HG03097 (cell line): ENCODE data around the gene FAM168A.
"Not testable (repeated sequence)": the region's sequence is repeated elsewhere in the genome, so short reads cannot be mapped to it uniquely, and the experiment has no call there.

Source experiments
- ATAC-seq: cut with Tn5 transposase; IDR thresholded peaks from one replicate; pipeline ENCODE4 v1.9.1; 2021; ENCODE audit not compliant: unreplicated experiment, low FRiP score

Gene FAM168A

DNA sequence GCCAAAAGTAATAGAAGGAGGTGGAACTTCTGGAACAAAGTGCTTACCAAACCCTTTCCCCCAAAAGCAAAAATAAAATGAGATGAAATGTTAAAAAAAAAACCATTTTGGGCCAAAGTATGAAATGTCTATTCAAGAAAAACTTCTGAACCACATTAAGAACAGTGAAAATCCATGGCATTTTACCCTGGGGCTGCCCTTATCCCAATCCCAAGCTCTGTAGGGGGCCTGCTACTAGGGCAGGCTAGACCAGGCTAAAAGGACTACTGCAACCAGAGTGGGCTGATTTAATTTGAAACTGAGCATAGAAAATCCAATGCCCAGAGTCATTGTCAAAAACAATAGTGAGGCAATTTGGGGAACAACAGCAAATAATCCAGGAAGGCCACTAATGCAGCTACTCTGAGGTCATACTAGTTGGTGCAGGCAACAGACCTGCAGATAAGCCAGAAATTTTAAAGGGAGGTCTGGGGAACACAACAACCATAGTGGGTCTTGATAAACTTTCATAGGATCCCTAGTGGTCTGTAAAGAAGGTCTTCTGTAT lies 122.3 kb downstream of the FAM168A start:
- no peak for ATAC-seq

DNA sequence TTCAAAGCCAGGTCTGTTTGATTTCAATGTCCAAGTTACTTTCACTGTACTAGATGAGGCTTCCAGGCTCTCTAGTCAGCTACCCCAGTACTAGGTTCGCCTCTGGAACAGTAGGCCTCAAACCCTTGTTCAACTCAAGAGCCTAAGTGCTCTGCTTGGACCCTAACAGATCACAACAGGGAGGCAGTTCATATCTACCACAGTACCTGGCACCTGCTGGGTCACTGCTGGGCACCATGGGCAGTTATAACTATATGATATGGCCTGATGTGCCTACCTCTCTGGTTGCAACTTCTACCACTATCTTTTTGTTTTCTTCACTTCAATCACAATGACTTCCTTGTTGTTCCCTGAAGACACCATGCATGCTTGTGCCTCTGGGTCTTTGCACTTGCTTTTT lies 124.7 kb downstream of the FAM168A start:
- ATAC-seq: no peak

- ATAC-seq: not testable (repeated sequence)
These were observed 127.8 kb downstream of the FAM168A start for GRCh38 chr11:73470036-73470612.

DNA sequence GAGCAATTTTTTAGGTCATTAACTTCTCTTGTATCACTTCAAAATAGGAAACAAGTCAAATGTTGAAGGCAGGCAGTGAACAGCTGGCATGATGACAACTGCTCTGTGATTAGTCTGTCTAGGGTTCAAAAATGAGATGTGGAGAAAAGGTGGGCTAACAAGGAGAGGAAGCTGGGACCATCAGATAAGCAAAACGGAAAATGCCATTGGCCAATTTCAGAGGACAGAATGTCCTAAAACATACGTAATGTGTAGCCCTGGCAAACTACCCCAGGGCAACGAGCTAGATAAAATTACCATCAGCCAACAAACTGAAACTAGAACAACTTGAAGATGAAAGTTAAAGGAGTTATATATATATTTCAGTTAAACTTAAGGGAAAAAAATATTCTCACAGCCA lies 128.5 kb downstream of the FAM168A start:
- ATAC-seq: no peak

DNA sequence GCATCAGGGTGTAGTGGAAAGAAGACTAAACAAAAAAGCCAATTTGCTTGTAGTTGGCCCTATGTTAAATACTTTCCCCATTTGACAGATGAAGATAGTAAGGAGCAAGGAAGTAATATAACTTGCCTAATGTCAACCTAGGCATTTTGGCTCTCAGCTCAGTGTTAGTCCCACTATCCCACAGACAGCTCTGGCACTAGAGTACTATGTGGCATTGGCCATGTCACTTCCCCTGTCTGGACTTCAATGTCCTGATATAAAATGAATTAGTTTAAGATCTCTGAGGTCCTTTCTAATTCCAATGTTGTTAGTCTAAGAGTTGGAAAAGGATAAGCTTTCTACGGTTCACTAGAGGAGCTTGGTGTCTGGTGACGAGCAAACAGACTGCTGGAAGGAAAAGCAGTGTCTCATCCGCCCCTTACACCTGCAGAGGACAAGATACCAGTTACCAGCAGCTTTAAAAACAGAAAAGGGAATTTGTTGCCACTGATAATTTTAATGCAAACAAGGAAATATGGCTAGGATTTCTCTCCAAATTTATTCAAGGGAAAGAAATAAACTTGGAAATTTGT lies 129.2 kb downstream of the FAM168A start:
- ATAC-seq: no peak

DNA sequence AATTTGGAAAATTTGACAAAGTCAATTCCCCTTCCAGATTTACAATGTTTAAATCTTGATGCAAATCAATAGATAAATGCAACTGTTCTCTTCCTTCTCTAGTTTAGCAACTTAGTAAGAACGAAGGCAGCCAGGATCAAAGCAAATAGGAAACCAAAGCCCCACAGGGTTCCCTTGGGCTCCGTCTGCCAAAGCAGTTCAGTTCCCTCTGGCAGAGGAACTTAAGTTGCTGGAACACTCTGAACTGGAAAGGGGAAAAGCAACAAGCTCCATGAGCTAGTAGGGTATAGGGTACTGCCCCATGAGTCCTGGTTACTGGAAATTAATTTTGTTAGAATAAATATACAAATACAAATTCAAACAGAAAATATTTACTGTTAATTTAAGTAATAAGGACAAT lies 130.4 kb downstream of the FAM168A start:
- no peak for ATAC-seq

DNA sequence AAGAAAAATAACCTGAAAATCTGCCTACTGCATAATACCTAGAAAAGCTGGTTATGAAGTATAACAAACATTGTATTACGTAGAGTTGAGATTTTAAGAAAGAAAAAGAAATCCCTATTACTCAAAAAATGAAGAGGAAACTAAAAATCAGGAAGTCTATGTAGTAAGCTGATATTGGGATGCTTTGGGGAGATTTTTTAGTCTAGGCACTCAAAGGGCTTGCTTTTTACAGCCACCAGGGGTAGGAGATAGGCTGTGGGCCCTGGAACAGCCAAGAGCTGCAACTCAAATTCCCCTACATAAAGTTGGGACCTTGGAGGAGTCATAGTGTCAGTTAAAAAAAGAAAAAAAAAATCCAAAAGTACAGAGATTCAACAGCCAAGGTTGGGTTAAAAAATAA lies 131.3 kb downstream of the FAM168A start:
- ATAC-seq: no peak

GRCh38 chr11:73465871-73466270 lies 132.0 kb downstream of the FAM168A start:
- no peak for ATAC-seq

DNA sequence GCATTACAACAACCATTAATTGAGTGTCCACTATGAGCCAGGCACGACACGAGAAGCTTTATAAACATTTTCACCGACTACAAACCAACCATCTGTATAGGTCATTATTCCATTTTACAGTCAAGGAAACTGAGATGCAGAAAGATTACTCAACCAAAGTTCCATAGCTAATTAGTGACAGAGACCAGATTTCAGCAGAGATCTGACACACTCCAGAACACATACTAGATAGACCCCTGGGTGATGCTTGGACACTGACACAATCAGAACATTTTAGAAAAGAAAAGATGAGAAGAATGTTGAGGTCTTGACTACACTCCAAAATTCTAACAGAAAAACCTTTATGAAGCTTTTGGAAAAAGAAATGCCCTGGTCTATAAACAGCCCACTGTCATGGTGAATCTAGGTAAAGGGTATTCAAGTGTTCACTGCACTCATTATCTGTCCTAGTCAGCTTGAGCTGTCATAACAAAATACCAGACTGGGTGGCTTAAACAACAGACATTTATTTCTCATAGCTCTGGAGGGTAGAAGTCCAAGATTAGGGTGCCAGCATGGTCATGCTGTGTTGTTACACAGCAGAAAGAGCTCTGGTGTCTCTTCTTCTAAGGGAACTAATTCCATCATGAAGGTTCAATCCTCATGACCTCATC lies 132.8 kb downstream of the FAM168A start:
- no peak for ATAC-seq

GRCh38 chr11:73464347-73464746 lies 133.6 kb downstream of the FAM168A start:
- ATAC-seq: no peak

DNA sequence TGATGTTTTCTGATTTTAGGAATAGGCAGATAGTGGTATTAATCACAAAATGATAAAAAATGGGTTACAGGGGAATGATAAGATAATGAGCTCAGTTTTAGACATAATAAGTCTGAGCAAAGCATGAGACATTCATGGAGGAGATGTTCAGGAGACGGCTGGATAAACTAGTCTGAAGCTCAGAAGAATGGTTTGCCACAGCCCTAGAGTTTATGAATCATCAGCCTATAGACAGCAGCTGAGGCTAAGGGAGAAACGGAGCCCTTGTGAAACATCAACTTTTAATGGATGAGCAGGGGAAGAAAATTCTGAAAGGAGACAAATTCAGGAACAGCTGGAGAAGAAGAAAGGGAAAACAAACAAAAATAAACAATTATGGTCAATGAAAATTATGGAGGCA lies 134.6 kb downstream of the FAM168A start:
- ATAC-seq: no peak

DNA sequence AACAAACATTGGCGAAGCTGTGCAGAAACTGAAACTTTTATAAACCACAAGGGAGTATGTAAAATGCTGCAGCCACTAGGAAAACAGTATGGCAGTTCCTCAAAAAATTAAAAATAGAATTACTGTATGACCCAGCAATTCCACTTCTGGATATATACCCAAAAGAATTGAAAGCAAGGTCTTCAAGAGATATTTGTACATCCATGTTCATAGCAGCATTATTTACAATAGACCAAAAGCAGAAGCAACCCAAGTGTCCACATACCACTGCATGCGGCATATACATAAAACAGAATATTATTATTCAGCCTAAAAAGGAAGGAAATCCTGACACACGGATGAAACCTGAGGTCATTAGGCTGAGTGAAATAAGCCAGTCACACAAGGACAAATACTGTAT lies 135.9 kb downstream of the FAM168A start:
- ATAC-seq: no peak

- ATAC-seq: no peak
These were observed 136.5 kb downstream of the FAM168A start for GRCh38 chr11:73461335-73461840.

DNA sequence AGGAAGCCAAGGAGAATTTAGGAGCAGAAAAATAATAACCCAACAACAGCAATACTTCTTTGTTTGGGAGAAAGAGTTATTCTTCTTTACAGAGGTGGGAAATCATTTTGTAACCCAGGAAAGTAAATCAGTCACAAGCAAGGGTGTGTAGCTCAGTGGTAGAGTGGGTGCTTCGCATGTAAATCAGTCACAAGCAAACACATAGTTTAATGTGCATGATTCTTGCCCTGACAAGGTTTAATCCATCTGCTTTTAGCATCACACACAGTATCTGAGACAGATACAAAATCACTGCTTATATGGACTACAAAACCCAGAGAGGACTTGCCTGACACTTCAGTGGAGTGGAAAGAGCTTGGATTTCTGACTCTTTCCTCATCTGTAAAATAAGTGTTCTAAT lies 139.7 kb downstream of the FAM168A start:
- ATAC-seq: no peak

DNA sequence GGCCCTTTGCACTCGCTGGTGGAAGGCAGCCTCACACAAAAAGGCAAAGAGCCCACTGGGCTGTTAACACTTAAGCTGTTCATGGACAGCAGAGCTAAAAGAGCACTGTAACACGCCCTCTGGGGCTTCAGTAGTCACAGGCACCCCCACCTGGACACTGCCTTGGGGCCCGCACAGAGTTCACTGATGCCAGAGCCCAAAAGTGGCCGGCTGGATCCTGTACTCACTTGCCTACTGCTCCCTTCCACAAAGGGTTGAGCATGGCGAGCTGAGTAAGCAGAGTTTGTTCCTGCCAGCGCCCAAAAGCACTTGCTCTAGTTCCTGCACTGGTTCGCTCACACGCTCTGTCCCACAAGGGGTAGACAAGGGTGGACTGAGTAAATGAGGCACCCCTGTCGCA lies 142.9 kb downstream of the FAM168A start:
- no peak for ATAC-seq

- ATAC-seq: no peak
These were observed 144.3 kb downstream of the FAM168A start for GRCh38 chr11:73453562-73453961.

GRCh38 chr11:73452726-73453125 lies 145.2 kb downstream of the FAM168A start:
- ATAC-seq: no peak

DNA sequence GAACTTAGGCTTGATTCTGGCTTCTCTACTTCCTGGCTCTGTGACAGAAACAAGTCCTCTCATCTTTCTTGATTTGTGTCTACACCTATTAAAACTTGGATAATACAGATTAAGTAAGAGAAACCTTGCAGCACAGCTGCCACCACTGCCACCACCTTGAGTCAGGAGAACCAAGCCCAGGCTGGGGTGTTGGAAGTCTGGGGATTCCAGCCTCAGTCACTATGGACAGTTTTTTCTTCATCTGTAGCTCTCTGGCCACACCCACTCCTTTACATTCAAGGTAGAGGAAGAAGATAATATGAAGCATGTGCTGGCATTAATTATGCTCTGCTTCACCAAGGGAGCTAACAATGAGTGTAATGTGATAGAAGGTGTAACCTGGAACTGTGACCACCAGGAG lies 146.0 kb downstream of the FAM168A start:
- ATAC-seq: no peak

DNA sequence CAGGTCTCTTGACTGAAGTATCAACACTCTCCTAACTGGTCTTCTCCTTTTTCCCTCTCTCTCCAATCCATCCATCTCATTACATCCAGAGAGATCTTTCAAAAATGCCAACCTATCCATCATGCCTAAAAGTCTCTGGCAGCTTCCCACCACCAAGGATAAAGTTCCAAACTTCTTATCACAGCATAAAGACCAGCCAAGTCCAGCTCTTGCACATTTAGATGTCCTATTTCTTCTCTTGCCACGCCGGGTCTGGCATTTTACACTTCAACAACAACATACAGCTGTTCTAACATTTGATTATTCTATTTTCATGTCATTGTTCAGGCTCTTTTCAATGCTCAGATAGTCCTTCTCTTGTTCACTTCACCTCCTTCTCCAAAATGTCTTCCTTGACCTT lies 151.1 kb downstream of the FAM168A start:
- no peak for ATAC-seq

- ATAC-seq: no peak
These were observed 151.9 kb downstream of the FAM168A start for GRCh38 chr11:73445980-73446379.

GRCh38 chr11:73439002-73439843 lies 158.7 kb downstream of the FAM168A start:
- no peak for ATAC-seq
